HG02623 (cell line): ENCODE results near the gene ATXN2L.
A peak's percentile ranks its signal among the peaks of the same experiment; 100 is the strongest.
"Not testable (repeated sequence)": the region's sequence is repeated elsewhere in the genome, so short reads cannot be mapped to it uniquely, and the experiment has no call there.

Source experiments
- ATAC-seq: cut with Tn5 transposase; IDR thresholded peaks from one replicate; pipeline ENCODE4 v1.9.1; 2021; ENCODE audit warnings: moderate library complexity; ENCODE audit not compliant: unreplicated experiment

Gene ATXN2L

GRCh38 chr16:28837672-28838557 is 15.1 kb downstream of the ATXN2L start:
- ATAC-seq = no peak

- no peak for ATAC-seq
Measured at GRCh38 chr16:28838558-28838918, 15.7 kb downstream of the ATXN2L start.

GRCh38 chr16:28839004-28839639 is 16.3 kb downstream of the ATXN2L start:
- no peak for ATAC-seq

- no peak for ATAC-seq
Measured at GRCh38 chr16:28839899-28840298, 17.1 kb downstream of the ATXN2L start.

GRCh38 chr16:28842696-28843095 is 19.9 kb downstream of the ATXN2L start:
- no peak for ATAC-seq

- ATAC-seq = no peak
Measured at GRCh38 chr16:28843766-28844165, 21.0 kb downstream of the ATXN2L start.

- no peak for ATAC-seq
Measured at GRCh38 chr16:28844226-28844885, 21.6 kb downstream of the ATXN2L start.

- no peak for ATAC-seq
Measured at GRCh38 chr16:28845293-28845692, 22.5 kb downstream of the ATXN2L start.

- ATAC-seq = no peak
Measured at GRCh38 chr16:28845761-28846079, 22.9 kb downstream of the ATXN2L start.

- peak; percentile 90 for ATAC-seq
Measured at GRCh38 chr16:28846080-28846932, 23.5 kb downstream of the ATXN2L start, which contains the start of gene TUFM. TSS of gene TUFM (minus strand) at chr16:28846348. CDS start at chr16:28846269, 79 bp downstream.

GRCh38 chr16:28846933-28847273 is 24.1 kb downstream of the ATXN2L start:
- ATAC-seq = no peak

GRCh38 chr16:28858421-28858820 is 35.6 kb downstream of the ATXN2L start:
- no peak for ATAC-seq

GRCh38 chr16:28859326-28859725 is 36.5 kb downstream of the ATXN2L start:
- ATAC-seq = no peak

GRCh38 chr16:28863929-28864793 is 41.4 kb downstream of the ATXN2L start:
- ATAC-seq = no peak

GRCh38 chr16:28865001-28865688 is 42.3 kb downstream of the ATXN2L start:
- no peak for ATAC-seq

- no peak for ATAC-seq
Measured at GRCh38 chr16:28865722-28866453, 43.1 kb downstream of the ATXN2L start.

GRCh38 chr16:28866454-28866804 is 43.6 kb downstream of the ATXN2L start:
- ATAC-seq = no peak

- ATAC-seq = no peak
Measured at GRCh38 chr16:28867241-28867640, 44.4 kb downstream of the ATXN2L start.

- ATAC-seq = not testable (repeated sequence)
Measured at GRCh38 chr16:28867646-28868045, 44.8 kb downstream of the ATXN2L start.
